Measurements from ENCODE around the gene ZNF831. TPM values are rescaled to one million over a fixed set of nuclear protein-coding genes. Genes with fewer than 3 reads are reported as not detected.

The ZNF831 gene
- total RNA-seq, 1 experiment from 2014 or later = 0.15 TPM

DNA sequence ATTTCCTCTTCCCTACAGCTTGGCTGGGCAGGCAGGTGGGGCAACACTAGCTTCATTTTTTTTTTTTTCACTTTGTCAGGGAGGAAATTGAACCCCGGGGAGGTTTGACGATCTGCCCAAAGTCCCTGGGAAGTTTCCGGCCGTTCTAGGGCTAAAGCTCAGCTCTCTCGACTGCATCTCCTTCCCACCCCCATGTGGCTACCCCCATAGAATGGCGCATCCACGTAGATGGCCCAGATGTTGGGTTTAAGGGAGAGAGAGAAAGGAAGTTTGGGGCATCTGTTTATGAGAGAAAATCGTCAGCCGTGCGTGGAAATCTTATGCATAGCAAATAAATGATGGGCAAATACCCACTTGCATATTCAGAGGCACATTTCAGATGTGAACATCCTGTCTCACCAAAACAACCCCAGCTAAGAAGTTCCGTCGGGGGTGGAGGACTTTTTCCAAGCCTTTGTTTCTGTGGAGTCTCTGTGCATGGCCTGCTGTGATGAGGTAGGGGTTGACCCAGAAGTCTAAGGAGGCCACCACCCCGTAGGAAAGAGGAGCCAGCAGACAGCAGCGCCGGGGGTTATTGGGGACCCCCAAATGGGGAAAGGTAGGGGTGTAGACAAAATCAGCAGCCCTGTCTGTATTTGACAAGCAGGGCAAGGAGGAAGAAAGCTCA, 40.5 kb upstream of the ZNF831 start:
- intact Hi-C loops (cut with micrococcal nuclease) = no loop called here
- TF ChIP-seq SP1 (IDR thresholded peaks at IDR 0.05; ENCODE audit: low read depth) = no peak
- no peak for TF ChIP-seq POLR2AphosphoS5 (IDR thresholded peaks at IDR 0.05; ENCODE audit: low read depth, low read length)
- no peak for TF ChIP-seq SIN3A (IDR thresholded peaks at IDR 0.05; ENCODE audit: low read depth)
- TF ChIP-seq SRF (IDR thresholded peaks at IDR 0.05; ENCODE audit: low read depth) = no peak
- TF ChIP-seq EZH2 (IDR thresholded peaks at IDR 0.05) = no peak
- no peak for TF ChIP-seq EGR1 (IDR thresholded peaks at IDR 0.05; ENCODE audit: low read depth)
- TF ChIP-seq YY1 (IDR thresholded peaks at IDR 0.05; ENCODE audit: extremely low read depth, insufficient replicate concordance, low read depth, low read length) = no peak
- no peak for TF ChIP-seq CEBPB (IDR thresholded peaks at IDR 0.05; ENCODE audit: low read depth)
- no peak for TF ChIP-seq FOSL1 (IDR thresholded peaks at IDR 0.05; ENCODE audit: low read depth)
- TF ChIP-seq ZBTB33 (IDR thresholded peaks at IDR 0.05; ENCODE audit: extremely low read depth, insufficient replicate concordance, low read length) = no peak
- no peak for TF ChIP-seq EZH2phosphoT487 (IDR thresholded peaks at IDR 0.05; ENCODE audit: borderline replicate concordance)
- TF ChIP-seq, protein P1, sequence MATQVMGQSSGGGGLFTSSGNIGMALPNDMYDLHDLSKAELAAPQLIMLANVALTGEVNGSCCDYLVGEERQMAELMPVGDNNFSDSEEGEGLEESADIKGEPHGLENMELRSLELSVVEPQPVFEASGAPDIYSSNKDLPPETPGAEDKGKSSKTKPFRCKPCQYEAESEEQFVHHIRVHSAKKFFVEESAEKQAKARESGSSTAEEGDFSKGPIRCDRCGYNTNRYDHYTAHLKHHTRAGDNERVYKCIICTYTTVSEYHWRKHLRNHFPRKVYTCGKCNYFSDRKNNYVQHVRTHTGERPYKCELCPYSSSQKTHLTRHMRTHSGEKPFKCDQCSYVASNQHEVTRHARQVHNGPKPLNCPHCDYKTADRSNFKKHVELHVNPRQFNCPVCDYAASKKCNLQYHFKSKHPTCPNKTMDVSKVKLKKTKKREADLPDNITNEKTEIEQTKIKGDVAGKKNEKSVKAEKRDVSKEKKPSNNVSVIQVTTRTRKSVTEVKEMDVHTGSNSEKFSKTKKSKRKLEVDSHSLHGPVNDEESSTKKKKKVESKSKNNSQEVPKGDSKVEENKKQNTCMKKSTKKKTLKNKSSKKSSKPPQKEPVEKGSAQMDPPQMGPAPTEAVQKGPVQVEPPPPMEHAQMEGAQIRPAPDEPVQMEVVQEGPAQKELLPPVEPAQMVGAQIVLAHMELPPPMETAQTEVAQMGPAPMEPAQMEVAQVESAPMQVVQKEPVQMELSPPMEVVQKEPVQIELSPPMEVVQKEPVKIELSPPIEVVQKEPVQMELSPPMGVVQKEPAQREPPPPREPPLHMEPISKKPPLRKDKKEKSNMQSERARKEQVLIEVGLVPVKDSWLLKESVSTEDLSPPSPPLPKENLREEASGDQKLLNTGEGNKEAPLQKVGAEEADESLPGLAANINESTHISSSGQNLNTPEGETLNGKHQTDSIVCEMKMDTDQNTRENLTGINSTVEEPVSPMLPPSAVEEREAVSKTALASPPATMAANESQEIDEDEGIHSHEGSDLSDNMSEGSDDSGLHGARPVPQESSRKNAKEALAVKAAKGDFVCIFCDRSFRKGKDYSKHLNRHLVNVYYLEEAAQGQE (IDR thresholded peaks at IDR 0.05; ENCODE audit: low read depth) = no peak
- TF ChIP-seq ZNF274 (IDR thresholded peaks at IDR 0.05; ENCODE audit: low read depth, low read length) = no peak
- TF ChIP-seq RAD21 (IDR thresholded peaks at IDR 0.05; ENCODE audit: low read depth) = no peak
- TF ChIP-seq JUND (IDR thresholded peaks at IDR 0.05) = no peak
- TF ChIP-seq POLR2A (IDR thresholded peaks at IDR 0.05; ENCODE audit: borderline replicate concordance, extremely low read depth, insufficient read depth, insufficient read length) = no peak
- TF ChIP-seq TCF7L2 (IDR thresholded peaks at IDR 0.05; ENCODE audit: borderline replicate concordance, extremely low read depth, insufficient read depth, insufficient read length) = no peak
- TF ChIP-seq MAX (IDR thresholded peaks at IDR 0.05) = no peak
- no peak for TF ChIP-seq ATF3 (IDR thresholded peaks at IDR 0.05)
- Histone ChIP-seq H3K27me3 (ENCODE audit: insufficient read depth, low read length) (peaks cover 24% of the 10 kb centered on the region; the same call in 1 of the 2 replicates), H3K9me3 (ENCODE audit: control insufficient read depth in 1 of 2, insufficient read depth in 1 of 2, low read depth in 1 of 2, low read length in 2 of 2) (peaks cover 0 to 6% of the 10 kb centered on the region in 2 experiments; a peak in 1 of 4 replicates), H3K79me2 (ENCODE audit: insufficient read depth, low read length) (no peaks in the 10 kb centered on the region), H3K9me2 (ENCODE audit: insufficient read depth) (no peaks in the 10 kb centered on the region), H2AFZ (ENCODE audit: low read depth, low read length, poor library complexity, severe bottlenecking) (no peak overlapping the region), H4K20me1 (ENCODE audit: insufficient read depth) (no peaks in the 10 kb centered on the region), H3K27ac (ENCODE audit: low read depth, low read length) (no peak overlapping the region), H3K36me3 (ENCODE audit: control insufficient read depth in 1 of 2, insufficient read depth in 2 of 2, low read length in 2 of 2) (no peaks in the 10 kb centered on the region), H3K4me2 (ENCODE audit: low read length) (no peak overlapping the region), H3K9ac (ENCODE audit: low read length) (no peak overlapping the region), H3K4me3 (replicated peaks in 1 of 2; ENCODE audit: low read depth in 1 of 2, low read length in 2 of 2) (no peak overlapping the region), H3K4me1 (ENCODE audit: control insufficient read depth in 1 of 2, insufficient read depth in 2 of 2, low read length in 2 of 2) (no peaks in the 10 kb centered on the region)
- POLR2A ChIA-PET = no interaction called here
- BruUV-seq (replicated peaks) = no TSS peak
- ATAC-seq (no peak), DNase-seq (ENCODE audit: low read depth, low spot score) (no peak)
- CTCF ChIA-PET = no interaction called here
- RAD21 ChIA-PET (ENCODE audit: low non-redundant PET in 1 of 2, low total read pairs in 2 of 2, uncharacterized antibody in 2 of 2, unreplicated experiment in 2 of 2) = no interaction called here
